Stomach (tissue), 9 donors: Measurements from ENCODE around the gene NOXRED1. TPM values are rescaled to one million over a fixed set of nuclear protein-coding genes. Genes with fewer than 3 reads are reported as not detected.

Source experiments
- DNase-seq, 2 donors: peaks; one replicate each; pipeline versions ENCODE4 v3.0.0 to v3.0.0-alpha.2; 2013 to 2019
- H3K27ac ChIP-seq, 5 donors: fragments of 200-600 bp in 4 of 5; sonication (generic) in 4 of 5; one replicate each; pipeline ENCODE4 v1.5.1; 2013 to 2019; ENCODE audit warnings: mild to moderate bottlenecking in 1 of 5, moderate library complexity in 1 of 5
- H3K27me3 ChIP-seq, 3 donors: fragments of 200-600 bp; sonication (generic); one replicate each; pipeline ENCODE4 v1.5.1; 2017 to 2019; ENCODE audit warnings: mixed run types in 1 of 3
- H3K36me3 ChIP-seq, 4 donors: fragments of 200-600 bp; sonication (generic); 1 replicate in 3 of 4; 2 replicates in 1 of 4; pipeline ENCODE4 v1.5.1; 2016 to 2019
- H3K4me1 ChIP-seq, 4 donors: fragments of 200-600 bp; sonication (generic); one replicate each; pipeline ENCODE4 v1.5.1; 2016 to 2019
- H3K4me3 ChIP-seq, 4 donors: fragments of 200-600 bp; sonication (generic) in 3 of 4; one replicate each; pipeline ENCODE4 v1.5.1; 2016 to 2019; ENCODE audit warnings: mild to moderate bottlenecking in 1 of 4
- H3K9me3 ChIP-seq, 4 donors: fragments of 200-600 bp; sonication (generic); one replicate each; pipeline ENCODE4 v1.5.1; 2016 to 2019
- EP300 ChIP-seq: sonication (generic); formaldehyde crosslinking; IDR thresholded peaks from one replicate; pipeline ENCODE4 v1.6.1; 2017; ENCODE audit warnings: antibody characterized with exemption
- POLR2A ChIP-seq, 4 donors: fragments of 450-650 bp; IDR thresholded peaks; one replicate each; pipeline ENCODE4 v1.6.1; 2016; ENCODE audit warnings: antibody characterized with exemption in 4 of 4, control low read depth in 2 of 4, mild to moderate bottlenecking in 1 of 4, moderate library complexity in 1 of 4
- POLR2AphosphoS5 ChIP-seq, 3 donors: sonication (generic); formaldehyde crosslinking; IDR thresholded peaks; one replicate each; pipeline ENCODE4 v1.6.1; 2016; ENCODE audit warnings: antibody characterized with exemption in 3 of 3
- WGBS, 5 donors: extraction: QIAGEN DNeasy Blood & Tissue Kit in 3 of 5; methylation state at CpG; one replicate each; pipeline versions ENCODE4 v1.1.5 to v1.1.7; 2013 to 2018; 5-methylcytosine and 5-hydroxymethylcytosine counted together
- intact Hi-C: fragments of 100-400 bp; cut with DNase I; formaldehyde crosslinking; loops from one replicate; pipeline ENCODE4 v1.15.1; 2023; ENCODE audit warnings: low total_unique reads
- polyA plus RNA-seq, 3 donors: library from polyadenylated mRNA; stranded (reverse); fragments of 200-250 nt; gene quantifications; one replicate each; pipeline ENCODE4 v1.2.3, GENCODE V29; 2013
- total RNA-seq, 5 donors: library from RNA; depleted of rRNA; stranded (reverse); fragments of >200 nt; gene quantifications; one replicate each; pipeline versions ENCODE4 v1.1.0 to v1.2.3, GENCODE V29; 2014 to 2016
- TF ChIP-seq, protein P1 (sequence below), 7 experiments: fragments of 450-650 bp in 4 of 7; fragments of 200-600 bp in 3 of 7; sonication (generic) in 3 of 7; IDR thresholded peaks; one replicate each; pipeline ENCODE4 v1.5.1; 2016 to 2019; ENCODE audit warnings: antibody characterized with exemption in 7 of 7, control low read depth in 2 of 7, mild to moderate bottlenecking in 1 of 7
- donor health status: healthy with polysubstance abuse.
- donor health status: Bipolar disorder and iron deficiency.
- donor health status: healthy.

NOXRED1 gene
- total and polyA plus RNA-seq, 8 donors, result 0.08 to 0.46 (median 0.18) TPM; not detected in 5

DNA sequence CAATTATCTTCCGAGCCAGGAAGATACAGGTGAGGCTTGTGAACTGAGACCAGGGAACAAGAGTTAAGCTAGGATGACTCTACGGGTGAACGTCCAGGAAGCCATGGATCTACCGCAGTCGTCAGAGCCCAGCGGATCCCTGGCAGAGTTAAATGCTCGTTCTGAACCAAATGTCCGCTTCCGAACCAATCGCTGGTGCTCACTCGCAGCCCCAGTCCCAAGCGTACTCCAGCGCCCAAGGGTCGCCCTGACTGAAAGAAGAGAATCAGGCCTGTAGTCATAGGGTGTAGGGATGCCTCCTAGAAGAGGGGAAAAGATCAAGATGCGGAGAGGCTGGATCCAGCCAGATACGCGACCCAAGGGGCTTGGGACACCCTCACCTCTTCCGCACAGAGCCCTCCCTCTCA, 33.8 kb upstream of the NOXRED1 start:
- DNase-seq, result no peak
- 0 to 1% (median 0%) methylated on average over 15 to 18 of the region's 18 CpGs for WGBS, 5 donors

DNA sequence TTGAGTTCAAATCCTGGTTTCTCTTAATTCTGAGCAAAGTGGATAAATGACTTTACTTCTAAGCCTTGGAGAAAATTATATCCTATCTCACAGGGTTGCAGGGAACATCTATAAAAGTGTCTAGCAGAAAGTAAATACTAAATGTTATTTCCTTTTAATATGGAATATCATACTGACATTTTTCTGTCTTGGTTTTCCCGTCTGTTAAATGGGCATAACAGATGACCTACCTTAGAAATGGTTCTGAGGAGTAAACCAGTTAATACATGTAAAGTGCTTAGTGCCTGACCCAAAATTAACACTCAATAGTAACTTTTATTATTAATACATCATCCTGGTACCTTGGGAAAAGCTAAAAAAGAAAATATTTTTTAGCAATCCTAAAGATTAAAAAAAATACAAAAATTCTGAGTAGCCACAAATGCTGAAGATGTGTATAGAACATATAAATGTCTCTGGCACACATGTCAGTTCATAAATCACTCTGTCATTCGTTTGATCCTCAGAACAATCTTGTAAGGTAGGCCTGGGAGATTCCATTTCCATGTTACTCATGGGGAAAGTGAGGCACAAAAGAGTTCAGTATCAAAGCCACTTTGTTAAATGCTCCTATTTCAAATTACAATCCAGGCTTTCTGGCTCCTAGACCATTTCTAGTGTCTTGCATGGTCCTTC, 32.8 kb upstream of the NOXRED1 start:
- Histone ChIP-seq H3K27me3 (no peaks in the 10 kb centered on the region), H3K4me1 (peaks cover 13 to 44% (median 35%) of the 10 kb centered on the region in 4 donors), H3K4me3 (peak overlapping the region in 2 of 4 donors; percentile 97 to 98), H3K36me3 (peaks cover 32 to 46% (median 43%) of the 10 kb centered on the region in 4 donors), H3K9me3 (no peaks in the 10 kb centered on the region), H3K27ac (no peak overlapping the region)
- WGBS, 5 donors, result 71 to 78% (median 72%) methylated on average over 2 of the region's 2 CpGs
- TF ChIP-seq POLR2A (IDR thresholded peaks at IDR 0.05) (no peak), POLR2AphosphoS5 (IDR thresholded peaks at IDR 0.05) (no peak), EP300 (no peak)
- TF ChIP-seq, protein P1, sequence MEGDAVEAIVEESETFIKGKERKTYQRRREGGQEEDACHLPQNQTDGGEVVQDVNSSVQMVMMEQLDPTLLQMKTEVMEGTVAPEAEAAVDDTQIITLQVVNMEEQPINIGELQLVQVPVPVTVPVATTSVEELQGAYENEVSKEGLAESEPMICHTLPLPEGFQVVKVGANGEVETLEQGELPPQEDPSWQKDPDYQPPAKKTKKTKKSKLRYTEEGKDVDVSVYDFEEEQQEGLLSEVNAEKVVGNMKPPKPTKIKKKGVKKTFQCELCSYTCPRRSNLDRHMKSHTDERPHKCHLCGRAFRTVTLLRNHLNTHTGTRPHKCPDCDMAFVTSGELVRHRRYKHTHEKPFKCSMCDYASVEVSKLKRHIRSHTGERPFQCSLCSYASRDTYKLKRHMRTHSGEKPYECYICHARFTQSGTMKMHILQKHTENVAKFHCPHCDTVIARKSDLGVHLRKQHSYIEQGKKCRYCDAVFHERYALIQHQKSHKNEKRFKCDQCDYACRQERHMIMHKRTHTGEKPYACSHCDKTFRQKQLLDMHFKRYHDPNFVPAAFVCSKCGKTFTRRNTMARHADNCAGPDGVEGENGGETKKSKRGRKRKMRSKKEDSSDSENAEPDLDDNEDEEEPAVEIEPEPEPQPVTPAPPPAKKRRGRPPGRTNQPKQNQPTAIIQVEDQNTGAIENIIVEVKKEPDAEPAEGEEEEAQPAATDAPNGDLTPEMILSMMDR (IDR thresholded peaks at IDR 0.05), result no peak
- DNase-seq, result no peak
- intact Hi-C loops, result loop anchor here (10.0 kb wide), 2 partner anchors 89 to 131 kb away; partner anchors contain the start of genes GSTZ1 and POMT2

More for the DNA sequence above, 33.8 kb upstream of the NOXRED1 start:
- H3K27ac ChIP-seq, result peak overlapping the region; percentile 79 to 96 (median 93)
- H3K27me3 ChIP-seq, result no peaks in the 10 kb centered on the region
- intact Hi-C loops, result loop anchor here (10.0 kb wide), 2 partner anchors 88 to 132 kb away; partner anchors contain the start of genes GSTZ1 and POMT2
- H3K4me3 ChIP-seq, result peak overlapping the region; percentile 87 to 98 (median 98)
- peaks cover 13 to 49% (median 35%) of the 10 kb centered on the region in 4 donors for H3K4me1 ChIP-seq
- TF ChIP-seq POLR2AphosphoS5 (IDR thresholded peaks at IDR 0.05) (no peak), POLR2A (IDR thresholded peaks at IDR 0.05) (no peak), EP300 (no peak)
- TF ChIP-seq, protein P1 (IDR thresholded peaks at IDR 0.05), result no peak
- no peaks in the 10 kb centered on the region for H3K9me3 ChIP-seq
- H3K36me3 ChIP-seq, result peaks cover 34 to 46% (median 43%) of the 10 kb centered on the region in 4 donors

DNA sequence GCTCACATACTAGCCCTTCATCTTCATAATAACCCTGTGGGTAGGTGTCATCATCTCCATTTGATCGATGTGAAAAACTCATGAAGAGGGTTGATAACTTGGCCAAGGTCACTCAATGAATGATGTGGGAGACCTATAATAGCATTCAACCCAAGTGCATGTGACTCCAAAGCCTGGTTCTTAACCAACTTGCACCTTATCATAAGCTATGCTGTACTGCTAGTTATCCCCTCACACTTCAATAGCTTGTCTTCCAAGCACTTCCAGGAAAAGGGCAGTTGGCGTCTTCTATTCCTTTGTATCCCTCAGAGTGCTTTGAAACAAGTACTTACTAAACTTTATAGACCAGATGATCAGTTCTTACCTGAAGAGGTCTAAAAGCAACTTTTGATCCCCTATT, 18.9 kb upstream of the NOXRED1 start:
- Histone ChIP-seq H3K4me1 (no peaks in the 10 kb centered on the region), H3K36me3 (peaks cover 39 to 99% (median 96%) of the 10 kb centered on the region in 4 donors), H3K9me3 (no peaks in the 10 kb centered on the region), H3K27ac (no peak overlapping the region), H3K4me3 (no peak overlapping the region), H3K27me3 (no peaks in the 10 kb centered on the region)
- WGBS, 5 donors, result 94 to 99% (median 97%) methylated on average over 2 of the region's 2 CpGs
- TF ChIP-seq POLR2AphosphoS5 (IDR thresholded peaks at IDR 0.05) (no peak), EP300 (no peak), POLR2A (IDR thresholded peaks at IDR 0.05) (no peak)
- TF ChIP-seq, protein P1 (IDR thresholded peaks at IDR 0.05), result no peak
- DNase-seq, result no peak
- intact Hi-C loops, result no loop called here

DNA sequence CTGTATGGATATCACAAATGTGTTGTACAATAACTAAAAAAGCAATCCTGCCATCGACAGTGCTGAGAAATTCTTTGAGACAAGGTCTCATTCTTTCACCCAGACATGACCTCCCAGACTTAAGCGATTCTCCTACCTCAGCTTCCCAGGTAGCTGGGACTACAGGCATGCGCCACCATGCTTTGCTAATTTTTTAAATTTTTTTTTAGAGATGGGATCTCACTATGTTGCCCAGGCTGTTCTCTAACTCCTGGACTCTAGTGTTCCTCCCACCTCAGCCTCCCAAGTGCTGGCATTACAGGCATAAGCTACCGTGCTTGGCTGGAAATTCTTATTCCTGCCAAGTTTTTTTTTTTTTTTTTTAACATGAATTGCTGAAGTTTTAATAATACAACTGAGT, 16.5 kb upstream of the NOXRED1 start:
- no peak for DNase-seq
- H3K27me3 ChIP-seq, result no peaks in the 10 kb centered on the region
- H3K9me3 ChIP-seq, result no peaks in the 10 kb centered on the region
- intact Hi-C loops, result no loop called here
- peaks cover 38 to 99% (median 98%) of the 10 kb centered on the region in 4 donors for H3K36me3 ChIP-seq
- 94 to 96% (median 95%) methylated on average over 4 of the region's 4 CpGs for WGBS, 5 donors
- TF ChIP-seq POLR2A (IDR thresholded peaks at IDR 0.05), result no peak
- TF ChIP-seq, protein P1 (IDR thresholded peaks at IDR 0.05), result no peak
- no peak for TF ChIP-seq EP300
- H3K4me3 ChIP-seq, result no peak overlapping the region
- no peak overlapping the region for H3K27ac ChIP-seq
- no peaks in the 10 kb centered on the region for H3K4me1 ChIP-seq
